KOPT-K1 (cell line): ENCODE data around the gene KCNJ11.

ENCODE experiments used
- H3K27ac ChIP-seq: fragments of 200-600 bp; sonication (generic); 2 replicates; pipeline ENCODE4 v1.5.1; 2016; ENCODE audit warnings: antibody characterized with exemption, mild to moderate bottlenecking, low read depth, low read length; ENCODE audit not compliant: poor library complexity, severe bottlenecking
- H3K36me3 ChIP-seq: fragments of 200-600 bp; sonication (generic); 2 replicates; pipeline ENCODE4 v1.5.1; 2017; ENCODE audit warnings: antibody characterized with exemption, mild to moderate bottlenecking, low read length, moderate library complexity; ENCODE audit not compliant: insufficient read depth
- H3K9me3 ChIP-seq: fragments of 200-600 bp; sonication (generic); 2 replicates; pipeline ENCODE4 v1.5.1; 2017; ENCODE audit warnings: antibody characterized with exemption, low read length, mild to moderate bottlenecking; ENCODE audit not compliant: insufficient read depth, poor library complexity, severe bottlenecking

KCNJ11 gene

DNA sequence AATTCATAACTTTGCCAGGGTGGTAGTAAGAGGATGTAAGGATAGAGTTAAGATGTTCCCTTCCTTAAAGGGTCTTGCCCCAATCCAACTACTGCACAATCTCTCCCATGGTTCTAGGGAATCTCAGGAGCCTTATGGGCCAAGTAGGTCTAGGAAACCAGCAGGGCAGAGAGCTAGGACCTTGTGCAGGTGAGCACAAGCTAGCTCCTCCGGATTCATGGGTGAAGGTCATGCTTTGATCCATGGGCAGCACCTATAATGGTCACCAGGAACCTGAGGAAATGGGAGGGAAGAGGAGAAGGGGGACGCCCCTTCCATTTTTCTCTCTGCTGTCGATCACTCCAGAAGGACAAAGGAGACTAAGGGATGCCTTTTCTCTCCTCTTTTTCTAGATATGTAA is 16.8 kb downstream of the KCNJ11 start:
- Histone ChIP-seq H3K9me3 (peaks cover 65% of the 10 kb centered on the region), H3K27ac (no peak overlapping the region), H3K36me3 (peaks cover 98% of the 10 kb centered on the region)

DNA sequence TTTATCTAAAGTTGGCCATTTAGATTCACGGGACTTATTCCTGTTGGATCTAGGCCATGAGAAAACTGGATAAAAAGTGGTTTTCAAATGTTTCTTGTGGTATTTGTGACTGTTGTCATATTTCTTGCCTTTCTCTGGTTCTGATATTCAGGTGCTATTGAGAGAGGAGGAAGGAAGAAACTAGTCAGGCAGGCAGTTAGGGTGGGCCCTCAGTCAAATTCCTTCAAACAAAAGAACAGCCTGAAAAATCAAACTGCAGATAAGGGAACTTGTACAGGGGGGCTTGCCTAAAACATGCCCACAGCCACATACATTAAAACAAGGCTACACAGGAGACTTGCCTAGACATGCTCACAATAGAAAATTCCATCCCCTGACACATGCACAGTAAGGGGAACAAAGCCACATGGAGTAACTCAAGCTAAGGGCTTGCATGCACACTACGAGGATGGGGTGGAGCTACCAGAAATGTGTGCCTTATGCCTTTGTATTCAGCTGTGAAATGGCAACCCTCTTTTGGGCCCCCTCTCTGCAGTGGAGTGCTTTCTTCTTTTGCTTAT is 18.7 kb downstream of the KCNJ11 start:
- Histone ChIP-seq H3K27ac (no peak overlapping the region), H3K9me3 (peaks cover 65% of the 10 kb centered on the region), H3K36me3 (peaks cover 95% of the 10 kb centered on the region)

DNA sequence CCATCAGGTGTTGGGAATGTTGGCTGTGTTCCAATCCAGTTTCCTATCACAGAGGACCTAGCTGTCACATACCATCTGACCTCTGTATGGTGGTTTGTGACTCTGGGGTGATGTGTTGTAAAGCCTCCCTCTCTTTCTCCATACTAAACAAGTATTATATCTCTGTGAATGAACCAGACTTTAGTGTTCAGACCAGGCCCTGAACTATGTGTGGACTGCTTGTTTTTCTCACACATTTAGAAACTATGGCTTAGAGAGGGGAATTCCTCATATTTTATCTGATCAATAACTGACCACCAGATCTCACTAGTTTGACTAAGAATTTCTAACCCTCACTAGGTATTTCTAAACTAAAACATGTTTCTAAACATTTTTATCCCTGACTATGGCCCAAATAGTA is 19.4 kb downstream of the KCNJ11 start:
- H3K9me3 ChIP-seq: peaks cover 62% of the 10 kb centered on the region
- H3K27ac ChIP-seq: no peak overlapping the region
- H3K36me3 ChIP-seq: peaks cover 90% of the 10 kb centered on the region

DNA sequence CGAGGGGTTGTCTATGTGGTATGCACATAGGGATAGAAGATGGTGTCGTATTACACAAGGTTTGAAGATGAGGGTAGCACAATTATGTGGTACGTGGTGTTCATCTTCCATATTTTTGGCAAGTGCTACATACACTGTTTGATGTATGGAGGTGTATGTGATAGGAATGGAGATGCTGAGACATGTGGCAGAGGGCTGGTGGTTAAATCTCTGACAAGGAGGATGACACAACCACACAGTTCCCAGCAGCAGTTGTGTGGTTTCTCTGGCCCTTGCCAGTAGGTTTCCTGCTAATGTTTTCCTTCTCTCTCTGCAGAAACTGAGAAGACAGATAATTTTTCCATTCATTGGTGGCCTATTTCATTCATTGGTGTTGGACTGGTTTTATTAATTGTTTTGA is 19.9 kb downstream of the KCNJ11 start:
- H3K9me3 ChIP-seq: peaks cover 56% of the 10 kb centered on the region
- no peak overlapping the region for H3K27ac ChIP-seq
- peaks cover 90% of the 10 kb centered on the region for H3K36me3 ChIP-seq

DNA sequence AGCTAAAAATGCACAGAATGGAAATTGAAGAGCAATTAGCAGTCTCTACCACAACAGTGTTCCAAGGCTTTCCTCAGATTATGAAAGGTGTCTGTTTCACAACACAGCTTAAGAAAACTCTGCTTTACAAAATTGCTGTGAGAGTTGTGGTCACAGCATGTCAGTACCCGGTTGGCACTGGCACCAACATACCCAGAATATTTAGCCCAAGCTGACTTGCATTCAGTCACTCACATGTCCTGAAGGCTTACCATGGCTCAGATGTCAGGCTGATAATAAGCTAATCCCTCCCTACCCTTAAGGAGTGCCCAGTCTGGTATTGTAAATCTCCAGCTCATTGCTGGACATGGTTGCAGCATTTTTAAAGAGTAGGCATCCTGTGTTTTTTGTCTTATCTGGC is 22.0 kb downstream of the KCNJ11 start:
- Histone ChIP-seq H3K36me3 (peaks cover 69% of the 10 kb centered on the region), H3K27ac (no peak overlapping the region), H3K9me3 (peaks cover 36% of the 10 kb centered on the region)

DNA sequence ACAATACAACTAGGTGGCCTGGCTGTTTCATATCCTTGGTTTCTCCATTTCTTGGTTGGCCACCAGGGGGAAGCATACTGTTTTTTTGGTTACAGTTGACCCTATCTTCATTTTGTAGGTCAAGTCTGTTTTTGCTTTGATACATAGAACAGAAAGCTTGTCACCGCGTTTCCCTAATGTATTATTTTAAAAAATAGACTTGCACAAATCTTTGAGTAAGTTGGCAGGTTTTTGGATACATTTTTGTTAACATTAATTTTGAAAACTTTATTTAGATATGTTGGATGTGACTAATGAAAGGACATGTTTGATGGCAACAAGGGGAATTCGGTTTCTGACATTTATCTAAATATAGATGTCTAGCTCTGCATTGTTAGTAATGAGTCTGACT is 33.9 kb downstream of the KCNJ11 start:
- H3K27ac ChIP-seq: no peak overlapping the region
- H3K36me3 ChIP-seq: peaks cover 25% of the 10 kb centered on the region
- peaks cover 3% of the 10 kb centered on the region for H3K9me3 ChIP-seq

DNA sequence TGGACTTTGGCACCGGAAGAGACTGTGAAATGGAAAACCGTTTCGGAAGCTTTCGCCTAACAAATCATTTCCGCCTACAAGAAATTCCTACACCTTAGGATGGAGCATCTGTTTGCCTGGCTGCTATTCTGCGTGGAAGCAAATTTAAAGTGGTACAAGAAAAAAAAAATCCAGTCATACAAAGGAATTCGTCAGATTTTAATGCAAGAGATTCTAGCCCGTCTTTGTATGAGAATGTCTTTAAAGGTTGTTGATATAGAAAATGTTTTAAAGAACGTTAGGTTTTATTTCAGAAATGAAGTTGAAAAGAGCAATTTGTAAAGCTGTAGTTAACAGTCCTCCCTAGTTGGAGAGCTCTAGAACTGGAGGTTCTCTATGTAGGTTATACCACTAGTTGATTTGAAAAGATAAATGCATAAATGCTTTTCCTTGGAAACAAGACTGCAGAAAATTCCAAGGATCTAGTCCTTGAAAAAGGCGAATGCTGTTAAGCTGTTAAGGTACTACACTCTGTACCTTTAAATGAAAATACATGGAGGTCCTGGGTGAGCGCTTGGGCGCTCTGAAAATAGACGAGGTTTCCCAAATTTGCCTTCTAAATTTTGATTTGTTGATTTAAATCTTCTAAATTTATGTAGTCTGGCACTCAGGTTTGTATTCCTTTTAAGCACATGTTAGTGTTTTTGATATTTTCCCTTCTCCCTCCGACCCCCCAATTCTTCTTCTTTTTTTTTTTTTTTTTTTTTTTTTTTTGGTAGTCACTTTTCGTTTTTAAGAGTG is 34.4 kb downstream of the KCNJ11 start:
- Histone ChIP-seq H3K27ac (peak overlapping the region; percentile 61), H3K36me3 (peaks cover 25% of the 10 kb centered on the region), H3K9me3 (peaks cover 3% of the 10 kb centered on the region)

DNA sequence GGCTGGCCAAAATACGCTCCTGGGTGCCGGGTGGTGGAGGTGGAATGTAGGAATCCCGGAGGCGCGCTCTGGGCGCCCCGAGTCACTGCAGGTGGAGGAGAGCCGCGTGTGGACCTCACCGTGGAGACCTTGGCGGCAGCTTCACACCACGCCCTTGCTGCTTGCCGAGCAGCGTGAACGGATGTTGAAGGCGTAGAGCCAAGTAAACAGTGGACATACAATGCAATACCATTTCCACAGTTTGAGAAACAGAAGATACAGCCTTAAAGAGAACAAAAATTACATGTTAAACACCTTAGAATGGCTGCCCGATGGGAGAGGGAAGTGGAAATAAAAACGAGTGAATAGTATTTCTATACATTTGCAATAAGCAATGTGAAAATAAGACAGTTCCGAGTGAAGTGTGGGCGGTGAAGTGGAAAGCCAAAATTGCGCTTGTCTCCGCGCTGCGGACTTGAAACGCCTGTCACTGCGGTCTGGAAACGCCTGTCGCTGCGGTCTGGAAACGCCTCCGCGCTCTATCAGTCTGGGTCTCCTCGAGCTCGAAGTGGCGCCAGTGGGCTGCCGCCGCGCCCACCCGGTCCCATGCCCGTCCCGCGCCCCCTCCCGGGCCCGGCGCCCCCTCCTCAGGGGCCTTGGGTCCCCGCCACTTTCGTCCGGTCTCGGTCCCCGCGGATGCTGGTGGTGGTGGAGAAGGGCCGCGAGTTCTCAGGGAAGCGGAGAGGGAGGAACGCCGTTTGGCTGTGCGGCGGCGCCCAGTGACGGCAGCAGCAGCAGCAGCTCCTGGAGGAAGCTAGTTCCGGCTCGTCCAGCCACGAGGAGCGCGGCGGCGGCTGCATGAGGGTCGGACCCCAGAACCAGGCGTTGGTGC is 35.3 kb downstream of the KCNJ11 start:
- peaks cover 32% of the 10 kb centered on the region for H3K36me3 ChIP-seq
- peak overlapping the region; percentile 61 for H3K27ac ChIP-seq
- H3K9me3 ChIP-seq: peaks cover 3% of the 10 kb centered on the region

DNA sequence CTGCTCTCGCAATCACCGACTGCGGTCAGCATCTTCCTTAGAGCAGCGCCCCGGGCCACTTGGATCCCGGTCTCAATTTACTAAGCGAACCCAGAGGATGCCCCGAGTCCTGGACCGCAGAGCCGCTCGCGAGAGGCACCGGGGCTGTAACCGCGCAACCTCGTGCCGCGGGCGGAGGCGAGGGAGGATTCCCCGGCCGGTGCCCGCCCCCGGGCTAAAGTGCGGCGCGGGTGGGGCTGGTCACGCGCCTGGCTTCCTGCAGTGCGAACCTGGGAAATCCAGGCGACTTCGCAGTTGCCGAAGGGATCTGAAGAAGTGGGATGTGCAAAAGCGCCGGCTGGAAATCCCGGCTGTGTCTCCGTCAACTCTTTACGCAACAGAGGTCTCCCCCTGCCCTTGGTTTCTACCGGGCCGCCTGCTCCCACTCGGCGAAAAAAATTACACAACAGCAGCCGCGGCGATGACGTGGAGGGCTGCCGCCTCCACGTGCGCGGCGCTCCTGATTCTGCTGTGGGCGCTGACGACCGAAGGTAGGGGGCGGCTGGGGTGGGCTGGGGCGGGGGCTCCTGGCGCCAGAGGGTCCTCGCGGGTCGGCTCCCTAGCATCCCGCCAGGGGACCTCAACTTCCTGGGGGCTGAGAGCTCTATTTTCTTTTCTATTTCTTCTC is 36.8 kb downstream of the KCNJ11 start, which contains the start of gene NCR3LG1:
NCR3LG1 (plus strand) TSS at position 291 of the 667 bp plus-strand sequence; CDS start at position 461, 170 bp downstream.
- peak within 1 kb of the TSS; percentile 61 for H3K27ac ChIP-seq
- H3K36me3 ChIP-seq: peaks cover 36% of the 10 kb centered on the region

DNA sequence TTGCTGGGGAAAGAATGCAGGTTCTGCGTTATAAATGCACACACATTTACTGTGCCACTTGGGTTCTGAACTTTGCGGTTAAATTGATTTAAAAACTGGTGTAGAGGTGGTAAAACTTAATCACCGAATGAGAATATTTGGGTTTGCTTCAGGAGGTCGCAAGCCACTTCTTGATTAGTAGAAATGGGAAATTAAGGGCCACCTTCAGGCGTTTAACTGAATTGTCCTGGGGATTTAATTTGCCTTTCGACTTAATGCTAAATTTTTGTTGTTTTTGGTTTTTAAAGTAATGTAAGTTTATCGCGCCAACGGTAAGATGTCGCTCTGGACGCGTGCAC is 37.3 kb downstream of the KCNJ11 start:
- peaks cover 3% of the 10 kb centered on the region for H3K9me3 ChIP-seq
- peak overlapping the region; percentile 61 for H3K27ac ChIP-seq
- peaks cover 39% of the 10 kb centered on the region for H3K36me3 ChIP-seq

More for the DNA sequence above, 36.8 kb downstream of the KCNJ11 start, which contains the start of gene NCR3LG1:
- peaks cover 3% of the 10 kb centered on the region for H3K9me3 ChIP-seq

DNA sequence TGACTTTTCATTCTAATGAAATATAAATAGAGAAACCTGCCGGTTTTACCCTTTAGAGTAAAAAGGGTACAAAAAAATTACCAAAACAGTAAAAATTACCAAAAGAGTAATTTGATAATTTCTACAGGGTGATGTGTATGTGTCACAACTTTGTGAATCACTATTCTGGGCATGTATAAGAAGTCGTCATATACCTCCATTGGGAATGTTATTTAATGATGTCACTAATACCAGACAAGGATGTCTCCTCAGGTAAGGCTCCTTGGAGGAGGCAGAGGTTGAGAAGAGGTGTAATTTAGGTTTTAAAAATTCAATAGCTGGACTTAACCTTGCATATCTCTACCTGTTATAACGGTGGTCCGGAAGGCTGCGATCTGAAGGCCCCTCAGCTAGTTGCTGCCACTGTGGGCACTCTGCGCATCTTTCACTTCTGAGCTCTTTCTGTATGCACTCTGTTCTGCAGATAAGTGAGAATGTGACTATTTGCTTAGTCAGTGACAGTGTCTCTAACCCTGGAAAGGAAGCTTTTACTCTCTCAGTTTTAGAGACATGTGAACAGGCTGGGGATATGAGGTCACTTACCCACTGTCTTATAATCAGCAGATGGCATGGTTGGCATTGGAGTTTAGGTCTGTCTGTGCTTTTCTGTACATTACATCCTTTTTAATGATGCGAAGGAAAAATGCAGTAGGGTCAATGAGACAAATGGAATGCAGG is 37.8 kb downstream of the KCNJ11 start:
- H3K27ac ChIP-seq: peak overlapping the region; percentile 61

DNA sequence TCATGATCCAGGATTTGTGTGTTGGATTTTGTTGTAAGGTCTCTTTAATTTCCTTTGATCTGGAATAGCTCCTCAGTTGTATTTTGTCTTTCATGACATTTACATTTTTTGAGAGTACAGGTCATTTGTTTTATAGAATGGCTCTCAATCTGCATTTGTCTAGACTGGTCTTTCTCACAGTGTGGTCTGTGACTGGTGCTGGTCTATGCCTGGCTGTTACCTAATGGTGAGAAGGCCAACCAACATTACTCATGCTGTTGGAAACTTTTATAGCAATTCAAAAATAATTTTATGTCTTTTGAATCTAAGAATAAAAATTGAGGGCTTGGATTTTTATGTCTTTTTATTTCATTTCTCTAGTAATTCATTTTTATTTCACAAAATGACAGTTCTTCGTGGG is 40.8 kb downstream of the KCNJ11 start:
- Histone ChIP-seq H3K9me3 (peaks cover 3% of the 10 kb centered on the region), H3K36me3 (peaks cover 71% of the 10 kb centered on the region), H3K27ac (no peak overlapping the region)

More for the DNA sequence above, 37.8 kb downstream of the KCNJ11 start:
- Histone ChIP-seq H3K9me3 (peaks cover 3% of the 10 kb centered on the region), H3K36me3 (peaks cover 44% of the 10 kb centered on the region)

DNA sequence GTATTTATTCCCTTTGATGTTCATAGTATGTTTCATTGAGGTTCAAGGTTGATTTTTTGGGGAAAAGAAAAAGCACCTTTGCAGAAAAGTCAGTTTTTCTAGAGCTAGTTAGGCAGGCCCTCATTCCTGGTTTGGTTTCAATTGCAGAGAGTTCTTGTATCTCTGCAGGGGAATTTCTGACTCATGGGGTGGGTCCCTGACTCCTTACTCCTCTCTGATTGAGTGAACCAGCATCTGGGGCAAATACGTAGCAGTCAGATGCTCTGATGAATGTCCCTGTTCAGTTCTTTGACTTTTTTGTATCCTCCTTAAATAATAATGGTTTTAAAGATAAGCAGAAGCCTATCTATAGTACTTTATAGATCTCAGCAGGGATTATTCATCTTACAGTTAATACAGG is 44.6 kb downstream of the KCNJ11 start:
- peaks cover 59% of the 10 kb centered on the region for H3K36me3 ChIP-seq
- no peak overlapping the region for H3K27ac ChIP-seq
- H3K9me3 ChIP-seq: no peaks in the 10 kb centered on the region

DNA sequence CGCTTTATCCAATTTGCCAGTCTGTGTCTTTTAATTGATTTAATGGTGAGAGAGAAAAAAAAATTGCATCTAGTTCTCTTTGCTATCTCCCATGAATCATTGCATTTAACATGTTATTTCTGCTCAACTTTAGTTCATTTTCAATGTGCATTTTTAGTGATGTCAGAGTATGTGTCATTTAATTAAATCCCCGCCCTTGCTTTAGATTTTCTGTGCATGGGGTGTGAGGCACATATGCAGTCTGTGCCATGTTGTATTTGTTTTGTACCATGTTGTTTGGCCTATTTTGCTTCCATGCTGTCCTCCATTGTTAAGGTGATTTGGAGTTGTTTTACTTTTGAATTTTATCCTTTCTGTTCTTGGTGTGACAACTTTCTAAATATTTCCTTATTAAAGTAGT is 45.2 kb downstream of the KCNJ11 start:
- Histone ChIP-seq H3K36me3 (peaks cover 57% of the 10 kb centered on the region), H3K9me3 (no peaks in the 10 kb centered on the region), H3K27ac (no peak overlapping the region)
